D721Med (cell line): ENCODE data around the gene SLC4A1.

Source experiments
- DNase-seq: peaks from one replicate; pipeline ENCODE4 v3.0.0; 2011; ENCODE audit warnings: low spot score; ENCODE audit not compliant: insufficient read length
- FAIRE-seq: peaks from 2 replicates; lab custom pipeline; 2011; peaks lifted over from hg19 to GRCh38; lab: Jason Lieb, UNC
- TF ChIP-seq, protein P1 (sequence below): IDR thresholded peaks from 2 replicates; pipeline ENCODE4 v1.5.1; 2012; ENCODE audit warnings: mild to moderate bottlenecking, control low read depth; ENCODE audit not compliant: insufficient read depth; ENCODE audit errors: missing control alignments

SLC4A1 gene

DNA sequence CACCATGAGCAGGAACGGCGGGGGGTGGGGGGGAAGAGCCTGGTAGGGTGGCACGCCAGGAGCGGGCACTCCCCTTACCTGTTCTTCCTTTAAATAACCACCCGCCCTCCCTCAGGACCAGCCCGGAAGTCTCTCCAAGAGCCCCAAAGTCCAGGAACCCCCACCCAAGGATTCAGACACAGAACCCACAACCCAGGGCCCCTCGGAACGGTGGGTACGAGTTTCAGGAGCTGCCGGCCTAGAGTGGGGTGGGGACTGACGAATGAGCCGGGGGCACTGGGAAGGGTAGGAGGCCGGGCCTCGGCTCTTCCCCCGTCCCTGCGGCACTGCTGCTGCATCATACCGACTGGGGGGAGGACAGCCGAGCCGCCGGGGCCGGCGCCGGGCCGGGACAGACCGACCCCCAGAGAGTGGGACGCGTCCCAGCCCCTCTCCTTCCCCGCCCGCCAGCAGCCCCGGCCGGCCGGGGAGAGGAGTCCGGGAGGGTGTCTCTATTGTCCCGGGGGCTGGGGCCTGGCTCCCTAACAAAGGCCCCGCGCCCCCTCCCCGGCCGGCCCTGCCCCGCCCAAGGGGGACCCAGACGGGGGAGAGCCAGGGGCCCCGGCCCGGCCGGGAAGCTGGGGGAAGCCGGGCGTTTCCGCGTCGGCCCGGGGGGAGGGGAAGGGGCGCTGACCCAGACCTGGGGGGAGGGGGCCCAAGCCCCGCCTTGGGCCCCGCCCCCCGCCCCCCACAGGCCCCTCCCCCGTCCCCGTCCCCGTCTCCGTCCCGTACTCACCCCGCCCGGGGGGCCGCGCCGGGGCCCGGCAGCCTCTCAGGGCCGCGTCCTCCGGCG lies 69.0 kb downstream of the SLC4A1 start:
- FAIRE-seq (no peak), DNase-seq (peak; percentile 87)
- TF ChIP-seq, protein P1, sequence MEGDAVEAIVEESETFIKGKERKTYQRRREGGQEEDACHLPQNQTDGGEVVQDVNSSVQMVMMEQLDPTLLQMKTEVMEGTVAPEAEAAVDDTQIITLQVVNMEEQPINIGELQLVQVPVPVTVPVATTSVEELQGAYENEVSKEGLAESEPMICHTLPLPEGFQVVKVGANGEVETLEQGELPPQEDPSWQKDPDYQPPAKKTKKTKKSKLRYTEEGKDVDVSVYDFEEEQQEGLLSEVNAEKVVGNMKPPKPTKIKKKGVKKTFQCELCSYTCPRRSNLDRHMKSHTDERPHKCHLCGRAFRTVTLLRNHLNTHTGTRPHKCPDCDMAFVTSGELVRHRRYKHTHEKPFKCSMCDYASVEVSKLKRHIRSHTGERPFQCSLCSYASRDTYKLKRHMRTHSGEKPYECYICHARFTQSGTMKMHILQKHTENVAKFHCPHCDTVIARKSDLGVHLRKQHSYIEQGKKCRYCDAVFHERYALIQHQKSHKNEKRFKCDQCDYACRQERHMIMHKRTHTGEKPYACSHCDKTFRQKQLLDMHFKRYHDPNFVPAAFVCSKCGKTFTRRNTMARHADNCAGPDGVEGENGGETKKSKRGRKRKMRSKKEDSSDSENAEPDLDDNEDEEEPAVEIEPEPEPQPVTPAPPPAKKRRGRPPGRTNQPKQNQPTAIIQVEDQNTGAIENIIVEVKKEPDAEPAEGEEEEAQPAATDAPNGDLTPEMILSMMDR, result no peak
